Epidermal melanocyte (primary cell): Measurements from ENCODE around the gene AXIN2.

Experiments used
- DNase-seq: peaks from one replicate; pipeline ENCODE4 v3.0.0; 2011; ENCODE audit warnings: low spot score; ENCODE audit not compliant: insufficient read length

AXIN2 gene, protein sequence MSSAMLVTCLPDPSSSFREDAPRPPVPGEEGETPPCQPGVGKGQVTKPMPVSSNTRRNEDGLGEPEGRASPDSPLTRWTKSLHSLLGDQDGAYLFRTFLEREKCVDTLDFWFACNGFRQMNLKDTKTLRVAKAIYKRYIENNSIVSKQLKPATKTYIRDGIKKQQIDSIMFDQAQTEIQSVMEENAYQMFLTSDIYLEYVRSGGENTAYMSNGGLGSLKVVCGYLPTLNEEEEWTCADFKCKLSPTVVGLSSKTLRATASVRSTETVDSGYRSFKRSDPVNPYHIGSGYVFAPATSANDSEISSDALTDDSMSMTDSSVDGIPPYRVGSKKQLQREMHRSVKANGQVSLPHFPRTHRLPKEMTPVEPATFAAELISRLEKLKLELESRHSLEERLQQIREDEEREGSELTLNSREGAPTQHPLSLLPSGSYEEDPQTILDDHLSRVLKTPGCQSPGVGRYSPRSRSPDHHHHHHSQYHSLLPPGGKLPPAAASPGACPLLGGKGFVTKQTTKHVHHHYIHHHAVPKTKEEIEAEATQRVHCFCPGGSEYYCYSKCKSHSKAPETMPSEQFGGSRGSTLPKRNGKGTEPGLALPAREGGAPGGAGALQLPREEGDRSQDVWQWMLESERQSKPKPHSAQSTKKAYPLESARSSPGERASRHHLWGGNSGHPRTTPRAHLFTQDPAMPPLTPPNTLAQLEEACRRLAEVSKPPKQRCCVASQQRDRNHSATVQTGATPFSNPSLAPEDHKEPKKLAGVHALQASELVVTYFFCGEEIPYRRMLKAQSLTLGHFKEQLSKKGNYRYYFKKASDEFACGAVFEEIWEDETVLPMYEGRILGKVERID

DNA sequence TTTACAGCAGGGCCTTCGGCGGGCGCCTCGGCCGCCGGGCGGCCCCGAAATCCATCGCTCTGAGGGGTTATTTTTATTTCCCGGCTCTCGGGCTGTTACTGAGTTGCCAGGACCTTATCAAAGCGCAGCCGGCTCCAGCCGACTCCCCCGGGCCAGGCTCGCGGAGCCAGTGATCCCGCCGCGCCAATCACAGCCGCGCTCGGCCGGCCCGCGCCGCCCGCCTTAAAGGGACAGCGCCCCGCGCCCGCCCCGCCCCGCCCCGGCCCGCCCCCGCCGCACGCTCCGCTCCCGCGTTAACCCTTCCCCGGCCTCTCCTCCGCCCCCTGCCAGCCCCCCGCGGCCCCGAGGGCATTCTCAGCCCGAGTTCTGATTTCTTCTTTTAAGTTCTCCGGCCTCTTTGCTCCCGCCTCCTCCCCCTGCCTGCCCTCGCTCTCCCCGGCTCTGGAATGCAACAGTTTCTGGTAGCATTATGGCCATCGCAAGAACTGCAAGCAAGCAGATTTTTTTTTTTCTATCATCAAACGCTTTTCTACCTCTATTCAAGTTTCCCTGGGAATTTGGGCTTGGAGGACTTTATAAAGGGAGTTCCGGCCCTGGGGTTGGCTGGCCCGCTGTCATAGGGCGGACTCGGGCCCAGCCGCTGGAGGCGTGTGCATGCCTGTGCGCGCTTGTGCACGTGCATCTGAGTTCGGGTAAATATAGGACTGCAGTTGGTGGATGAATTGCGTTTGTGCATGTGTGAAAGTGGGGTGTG, at the start of gene AXIN2:
AXIN2 (minus strand) TSS at position 197 of the 754 bp plus-strand sequence. CDS start 3,028 bp downstream, outside the sequence.
- peak; percentile 97 for DNase-seq

DNA sequence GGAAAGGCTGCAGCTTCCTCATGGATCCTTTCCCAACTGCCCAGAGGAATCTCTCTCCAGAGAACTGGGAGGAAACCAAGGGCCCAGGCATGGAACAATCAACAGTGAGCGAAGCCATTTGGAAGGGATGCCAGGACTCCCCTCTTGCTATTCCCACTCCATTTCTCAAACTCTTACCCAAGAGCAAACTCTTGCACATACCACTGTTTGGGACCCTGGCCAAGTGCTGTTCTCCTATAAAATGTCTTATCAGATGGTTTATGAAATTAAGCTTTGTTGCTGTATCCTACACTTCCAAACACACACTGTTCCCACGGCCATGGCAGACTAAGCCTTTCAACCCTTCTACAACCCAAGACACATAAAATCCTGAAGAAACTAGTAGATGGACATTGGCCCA, 48.3 kb upstream of the AXIN2 start:
- no peak for DNase-seq

DNA sequence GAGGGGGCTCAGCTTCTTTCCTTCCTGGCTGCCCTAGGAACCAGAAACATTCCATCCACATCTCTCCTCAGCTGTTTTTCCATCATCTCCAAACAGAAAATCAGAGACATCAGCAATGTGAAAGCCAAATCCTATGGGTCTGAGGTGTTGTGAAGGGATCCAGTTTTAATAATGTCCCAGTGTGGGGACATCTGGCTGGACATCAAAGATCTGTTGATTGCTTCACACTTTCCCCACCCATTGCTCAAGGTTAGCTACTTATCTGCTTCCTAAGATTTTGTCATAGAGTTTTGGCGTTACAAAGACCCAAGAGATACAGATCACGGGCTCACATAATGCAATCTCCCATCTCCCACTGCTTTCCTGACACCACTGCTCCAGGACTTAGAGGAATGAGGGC, 47.8 kb upstream of the AXIN2 start:
- no peak for DNase-seq

DNA sequence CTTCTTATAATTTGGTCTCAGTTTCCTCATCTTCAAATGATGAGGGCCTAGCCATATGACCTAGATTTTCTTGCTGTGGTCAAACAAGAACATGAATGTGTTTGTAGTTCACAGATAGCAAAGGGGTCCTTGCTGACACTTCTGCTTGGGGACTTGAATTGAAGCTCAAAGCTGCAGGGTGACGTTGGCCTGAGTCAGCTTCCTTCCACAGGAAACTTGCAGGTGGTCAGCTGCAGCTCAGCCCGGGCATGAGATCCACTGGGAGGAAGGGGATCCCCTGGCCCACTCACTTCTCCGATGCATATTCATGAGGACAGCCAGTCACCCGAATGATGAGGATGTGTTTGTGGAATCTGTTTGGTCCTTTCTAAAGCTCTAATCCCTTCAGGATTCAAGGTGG, 42.6 kb upstream of the AXIN2 start:
- DNase-seq = no peak

DNA sequence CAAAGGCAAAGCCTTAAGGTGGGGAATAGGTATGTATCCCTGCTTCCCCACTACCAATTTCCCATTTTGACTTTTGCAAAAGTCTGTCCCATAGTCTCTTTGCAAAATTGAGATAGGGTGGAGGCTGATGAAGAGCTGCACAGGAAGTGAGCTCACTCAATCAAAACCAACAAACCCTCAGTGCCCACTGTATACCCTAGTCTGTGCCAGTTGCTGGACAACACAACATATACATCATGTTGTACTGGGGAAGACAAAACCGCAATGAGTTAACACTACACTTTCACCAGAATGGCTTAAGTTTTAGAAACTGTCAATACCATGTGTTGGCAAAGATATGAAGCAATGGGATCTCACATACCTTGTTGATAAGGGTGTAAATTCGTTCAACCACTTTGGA, 40.4 kb upstream of the AXIN2 start:
- no peak for DNase-seq

DNA sequence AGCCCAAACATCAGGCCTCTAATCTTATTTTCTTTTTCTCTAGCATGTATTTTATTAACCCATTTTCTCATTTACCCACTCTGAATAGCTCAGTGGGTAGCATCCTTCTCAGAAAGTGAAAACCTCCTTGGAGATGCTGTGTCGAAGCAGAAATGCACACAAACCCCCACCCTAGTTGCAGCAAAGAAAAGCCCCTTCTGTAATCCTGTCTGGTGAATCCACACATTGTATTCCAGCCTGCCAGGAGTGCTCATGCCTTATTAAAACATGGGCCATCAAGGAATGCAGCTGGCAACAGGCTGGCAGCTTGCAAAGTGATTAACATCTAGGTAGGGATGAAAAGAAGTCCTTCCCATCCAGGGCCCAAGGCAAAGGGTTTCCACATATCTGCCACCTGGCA, 39.7 kb upstream of the AXIN2 start:
- DNase-seq = no peak

DNA sequence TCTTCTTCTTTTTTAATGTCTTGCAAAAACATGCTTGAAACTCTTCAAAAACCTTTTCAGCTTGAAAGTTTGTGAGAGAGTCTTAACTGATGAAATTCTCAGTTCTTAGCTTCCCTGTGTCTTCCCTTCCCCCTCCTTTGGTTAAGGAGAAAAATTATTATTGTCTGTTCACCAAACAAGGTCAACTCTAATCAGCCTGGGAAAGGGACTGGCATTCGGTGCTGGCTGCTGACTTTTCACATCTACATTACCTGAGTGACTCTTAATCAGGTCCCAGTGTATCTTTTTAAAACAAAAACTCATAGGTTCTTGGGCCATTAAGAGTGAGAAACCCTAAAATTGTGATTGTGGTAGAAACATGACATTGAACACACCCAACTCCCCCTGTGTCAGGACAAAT, 39.1 kb upstream of the AXIN2 start:
- no peak for DNase-seq

DNA sequence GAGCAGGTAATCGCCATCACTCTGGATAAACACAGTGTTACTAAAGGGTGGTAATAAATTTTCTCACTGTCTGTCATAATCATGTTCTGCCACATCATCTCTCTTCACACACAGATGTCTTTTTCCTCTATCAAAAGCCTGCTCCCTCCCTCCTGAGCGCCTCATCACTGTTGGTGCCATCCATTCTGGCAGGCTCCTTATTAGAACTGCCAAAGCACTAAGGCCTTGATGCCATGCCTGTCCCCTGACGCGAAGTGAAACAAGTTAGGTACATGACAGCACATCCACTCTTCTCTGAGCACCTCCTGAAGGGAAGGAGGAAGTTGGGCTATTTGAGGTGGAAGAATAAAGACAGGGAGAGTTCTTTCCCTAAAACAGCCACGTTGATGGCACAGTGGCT, 38.2 kb upstream of the AXIN2 start:
- no peak for DNase-seq

DNA sequence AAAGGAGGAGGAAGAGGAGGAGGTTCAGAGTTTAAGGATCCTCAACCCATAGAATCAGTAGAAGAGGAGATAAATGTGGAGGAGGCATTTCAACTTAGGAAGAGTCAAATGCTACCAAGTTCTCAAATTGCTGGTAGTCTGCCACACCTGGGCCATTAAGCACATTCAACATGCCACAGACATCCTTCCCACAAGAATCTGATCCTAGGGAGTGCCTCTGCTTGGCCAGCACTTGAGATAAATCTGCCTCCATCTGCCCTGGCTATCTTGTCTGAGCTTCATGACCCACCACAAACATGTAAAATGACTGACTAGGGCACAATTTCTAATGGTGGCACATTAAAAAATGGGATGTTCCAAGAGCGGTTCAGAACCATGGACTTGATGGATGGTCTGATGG, 37.3 kb upstream of the AXIN2 start:
- DNase-seq = no peak

DNA sequence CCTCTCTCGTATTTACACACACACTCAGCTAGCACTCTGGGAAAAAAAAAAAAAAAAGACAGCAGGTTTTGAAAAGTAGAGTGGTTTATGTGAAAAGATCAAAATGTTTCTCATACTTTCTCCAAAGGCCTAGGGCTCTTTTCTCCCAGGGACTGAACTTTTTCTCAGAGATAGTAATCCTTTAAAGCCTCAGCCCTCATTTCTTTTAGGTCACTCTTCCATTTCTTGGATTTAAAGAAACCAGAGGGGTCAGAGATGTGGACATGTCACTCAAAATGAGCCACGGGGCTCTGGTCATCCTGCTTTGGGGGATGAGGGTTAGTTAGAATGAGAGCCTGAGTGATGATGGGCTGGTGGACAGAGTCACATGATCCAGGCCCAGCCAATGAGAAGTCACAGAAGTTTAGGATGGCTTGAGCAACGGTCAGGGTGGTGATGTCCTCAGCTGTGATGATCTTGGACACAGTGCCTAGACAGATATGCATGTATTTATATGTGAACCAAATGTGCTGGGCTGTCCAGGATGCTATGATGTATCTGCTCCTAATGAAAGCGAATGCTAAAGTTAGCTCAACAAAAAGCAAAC, 33.7 kb upstream of the AXIN2 start:
- DNase-seq = no peak

DNA sequence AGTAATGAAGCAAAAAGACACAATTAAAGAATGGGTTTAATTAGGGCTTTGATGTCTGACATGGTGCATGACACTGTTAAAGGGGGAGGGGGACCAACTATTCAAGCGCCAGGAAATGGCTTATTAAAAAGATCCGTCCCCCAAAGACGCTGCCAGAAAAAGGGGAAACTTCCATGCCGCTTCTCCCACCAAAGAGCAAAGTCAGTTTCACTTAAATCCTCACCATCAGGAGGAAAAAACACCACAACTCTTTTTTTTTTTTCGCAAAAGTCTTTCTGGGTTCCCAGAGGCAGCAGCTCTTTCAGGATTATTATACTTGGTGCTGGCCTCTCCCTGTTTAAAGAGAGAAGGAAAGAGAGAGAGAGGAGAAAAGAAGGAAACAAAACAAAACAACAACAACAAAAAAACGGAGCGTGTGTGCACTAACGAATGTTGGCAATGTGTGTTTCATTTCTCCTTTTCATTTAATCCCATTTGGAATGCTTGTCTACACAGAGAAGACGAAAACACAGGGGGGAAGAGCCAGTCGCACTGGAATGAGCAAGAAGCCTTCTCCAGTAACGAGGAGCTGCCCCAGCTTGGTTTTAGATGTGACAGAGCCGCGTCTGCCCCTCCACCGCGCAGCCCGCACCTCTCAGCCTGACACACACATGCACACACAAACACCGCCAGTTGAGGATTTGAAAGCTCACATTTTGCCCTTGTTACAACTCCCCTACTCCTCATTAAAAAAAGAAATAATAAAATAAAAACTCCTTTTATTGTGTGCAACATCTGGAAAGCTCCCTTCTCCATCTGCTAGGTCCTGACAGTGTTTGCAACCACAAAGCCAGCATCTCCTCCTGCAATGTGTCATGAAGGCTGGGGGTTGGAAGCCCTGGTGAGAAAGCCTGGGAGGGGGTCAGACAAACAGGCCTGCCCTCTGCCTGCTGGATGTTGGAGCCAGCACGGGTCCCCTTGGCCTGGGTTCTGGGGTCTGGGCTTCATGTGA, 32.7 kb upstream of the AXIN2 start:
- DNase-seq = no peak

DNA sequence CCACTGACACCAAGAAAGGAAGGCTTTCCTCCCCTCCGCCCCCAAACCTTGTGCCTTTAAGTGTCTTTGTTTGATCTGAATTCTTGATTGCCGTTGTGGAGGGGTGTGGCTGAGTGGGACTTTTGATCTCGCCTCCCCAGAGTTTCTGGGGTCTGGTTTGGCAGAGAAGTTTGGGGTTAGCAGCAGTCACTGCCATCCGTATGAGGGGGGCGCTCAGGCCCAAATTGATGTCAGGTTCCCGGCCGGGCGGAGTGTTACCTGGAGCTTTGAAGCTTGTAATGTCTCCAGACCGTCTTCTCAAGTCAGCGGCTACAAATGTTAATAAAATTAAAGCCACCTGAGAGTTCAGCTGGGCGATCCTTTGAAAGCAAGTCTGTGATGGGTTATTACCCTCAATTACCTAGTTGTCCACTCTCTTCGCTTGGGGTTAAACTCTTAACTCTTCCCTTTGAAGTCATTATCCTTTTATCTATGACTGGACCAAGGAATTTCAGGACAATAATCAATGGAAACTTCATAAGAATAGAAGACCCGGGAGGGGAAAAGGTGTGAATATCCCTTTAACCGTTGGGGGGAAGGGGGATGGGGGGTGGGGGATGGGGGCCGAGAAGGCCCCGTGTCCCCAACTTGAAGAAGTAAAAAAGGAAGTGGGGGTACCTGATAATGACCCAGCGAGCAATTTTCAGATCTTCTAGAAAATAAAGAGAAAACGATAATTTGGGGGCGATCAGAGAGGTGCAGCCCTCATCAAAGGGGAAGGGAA, 31.8 kb upstream of the AXIN2 start:
- DNase-seq = no peak

DNA sequence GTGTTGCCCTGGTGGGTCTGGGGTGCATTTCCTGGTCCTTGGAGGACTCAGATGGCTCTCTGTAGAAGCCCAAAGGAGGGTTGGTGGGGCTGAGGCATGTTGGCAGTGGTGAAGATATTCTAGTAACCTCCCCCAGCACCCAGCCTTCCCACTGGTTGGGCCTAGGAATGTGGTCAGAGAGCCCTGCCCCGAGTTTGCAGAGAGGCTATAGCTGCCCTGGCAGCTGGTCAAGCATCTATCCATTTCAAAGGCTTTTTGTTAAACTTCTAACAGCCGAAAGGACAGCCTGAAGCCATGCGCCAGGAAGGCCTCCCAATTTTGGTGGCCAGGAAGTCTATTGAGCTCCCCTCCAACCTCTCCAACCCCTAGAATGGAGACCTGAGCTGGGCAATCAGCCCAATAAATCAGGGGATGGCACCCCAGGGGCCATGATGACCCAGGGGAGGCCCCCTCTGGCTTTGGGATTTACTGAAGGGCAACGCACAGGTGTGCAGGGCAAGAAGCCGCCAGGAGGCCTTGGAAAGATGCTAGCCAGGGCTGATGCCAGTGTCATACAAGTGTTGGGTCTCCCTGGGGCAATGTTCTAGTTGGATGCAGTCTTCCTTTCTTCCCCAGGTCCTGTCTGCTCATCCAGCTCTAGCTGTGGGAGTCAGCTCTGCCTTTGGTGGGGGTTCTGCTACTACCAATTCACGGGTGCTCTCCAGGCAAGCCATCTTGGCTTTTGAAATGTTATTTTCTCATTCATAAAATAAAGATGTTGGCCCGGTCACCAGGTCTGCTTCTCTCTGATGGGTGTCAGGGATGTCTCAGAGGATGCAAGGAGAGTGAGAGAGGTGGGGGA, 30.9 kb upstream of the AXIN2 start:
- no peak for DNase-seq

DNA sequence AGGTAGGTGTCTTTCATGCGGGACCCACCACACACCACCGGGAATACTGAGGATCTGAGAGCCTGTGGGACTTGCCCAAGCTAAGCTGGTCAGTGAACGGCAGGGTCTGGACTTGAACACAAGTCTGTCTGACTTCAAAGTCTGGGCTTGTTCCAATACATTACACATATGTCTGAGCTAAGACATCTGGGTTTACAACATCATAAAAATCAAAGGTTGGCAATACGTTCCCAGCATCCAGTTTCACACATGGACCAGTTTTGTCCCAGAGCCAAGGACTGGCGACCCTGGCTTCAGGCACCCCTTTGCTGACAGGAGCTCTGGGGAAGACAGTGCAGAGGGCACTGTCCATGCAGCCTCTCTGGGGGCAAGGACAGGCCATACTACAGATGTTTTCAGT, 27.9 kb upstream of the AXIN2 start:
- DNase-seq = no peak

DNA sequence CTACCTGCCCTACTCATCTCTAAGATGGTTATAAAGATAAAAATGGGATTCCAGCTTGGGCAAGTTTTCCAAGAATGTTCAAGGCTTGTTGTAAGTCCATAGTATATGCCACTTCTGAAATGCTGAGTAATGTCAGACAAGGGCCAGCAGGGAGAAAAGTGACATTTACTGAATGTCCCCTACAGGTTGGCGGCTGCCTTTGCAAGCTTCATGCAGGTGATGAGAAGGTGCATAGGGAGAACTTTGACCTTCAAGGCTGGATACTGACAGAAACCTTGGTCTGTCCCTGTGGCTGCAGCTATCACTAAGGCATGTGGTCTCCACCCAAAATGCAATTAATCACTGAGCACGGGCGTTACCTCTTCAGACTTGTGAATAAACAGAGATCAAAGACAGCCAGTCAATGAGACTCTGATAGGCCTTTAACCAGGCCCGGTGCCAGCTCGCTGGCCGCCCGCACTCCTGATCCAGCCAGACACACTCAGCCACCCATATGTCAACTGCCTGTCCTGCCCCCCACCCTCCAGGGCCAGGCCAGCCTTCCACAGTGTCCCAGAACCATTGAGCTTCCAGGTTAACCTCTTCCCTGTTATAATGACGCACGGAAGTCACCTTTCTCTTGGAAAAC, 26.8 kb upstream of the AXIN2 start:
- DNase-seq = no peak

DNA sequence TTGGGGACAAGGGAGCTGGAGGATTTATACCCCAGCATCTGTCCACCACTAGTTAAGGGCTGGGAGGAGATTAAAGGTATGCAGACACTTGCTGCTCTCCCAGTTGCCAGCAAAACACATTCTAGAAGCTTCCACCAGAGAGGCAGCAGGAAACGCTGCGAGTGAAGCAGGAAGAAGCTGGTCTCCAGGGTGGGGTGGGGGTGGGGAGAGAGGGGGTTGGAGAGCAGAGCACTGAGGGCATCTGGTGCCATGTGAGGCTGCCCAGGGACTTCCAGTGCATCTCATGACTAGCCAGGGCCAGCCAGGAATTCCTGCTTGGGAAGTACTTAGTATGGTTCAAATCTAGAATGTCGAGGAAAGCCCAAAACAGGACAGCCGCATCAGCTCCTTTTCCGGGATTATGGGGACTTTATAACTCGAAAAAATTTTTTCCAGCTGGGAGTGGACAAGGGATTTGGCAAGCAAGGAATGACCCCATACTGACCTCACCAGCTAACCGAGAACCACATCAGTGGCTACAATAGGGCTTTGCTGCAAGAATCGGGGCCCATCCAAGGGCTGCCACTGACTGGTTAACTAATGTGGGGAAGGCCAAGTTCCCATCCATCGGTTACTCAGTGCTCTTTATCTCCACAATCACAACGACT, 26.2 kb upstream of the AXIN2 start:
- DNase-seq = no peak

DNA sequence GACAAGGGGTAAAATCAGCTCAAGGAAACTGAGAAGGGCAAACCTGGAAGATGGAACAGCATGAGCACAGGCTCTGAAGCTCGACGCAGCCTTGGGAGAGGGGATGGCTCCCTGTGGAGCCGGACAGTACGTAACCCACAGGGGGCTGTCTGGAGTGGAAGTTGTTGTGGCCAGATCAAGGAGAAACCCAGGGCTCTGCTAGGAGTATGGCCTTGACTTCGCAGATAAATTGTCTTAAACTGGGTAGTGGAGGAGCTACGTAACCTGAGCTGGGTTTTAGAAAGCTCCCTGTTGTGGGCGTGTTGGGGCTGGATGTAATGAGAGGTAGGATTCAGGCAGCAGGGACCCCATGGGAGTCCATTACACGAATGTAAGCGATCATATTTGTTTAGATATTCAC, 25.5 kb upstream of the AXIN2 start:
- no peak for DNase-seq
